Pancreas (tissue), 10 donors: Measurements from ENCODE around the gene KMT5B. TPM values are rescaled to one million over a fixed set of nuclear protein-coding genes. Genes with fewer than 3 reads are reported as not detected.

Source experiments
- ATAC-seq, 4 donors: fragments of 200-7000 bp; cut with Tn5 transposase; one replicate each; pipeline versions ENCODE4 v1.8.0 to v1.9.1; 2020; ENCODE audit warnings: mild to moderate bottlenecking in 4 of 4, moderate library complexity in 4 of 4
- DNase-seq, 6 donors: peaks; one replicate each; pipeline ENCODE4 v3.0.0-alpha.2; 2020
- FAIRE-seq: peaks from 2 replicates; lab custom pipeline; 2012; peaks lifted over from hg19 to GRCh38; lab: Jason Lieb, UNC
- H3K27ac ChIP-seq, 4 donors: fragments of 200-600 bp; sonication (generic); 1 replicate in 3 of 4; 2 replicates in 1 of 4; pipeline versions ENCODE4 v1.5.0 to v1.8.0; 2020
- H3K27me3 ChIP-seq, 4 donors: fragments of 200-600 bp; one replicate each; pipeline ENCODE4 v1.8.0; 2021
- H3K36me3 ChIP-seq, 3 donors: fragments of 200-600 bp; sonication (generic) in 1 of 3; one replicate each; pipeline versions ENCODE4 v1.5.0 to v1.8.0; 2020 to 2021
- H3K4me1 ChIP-seq, 3 donors: fragments of 200-600 bp; one replicate each; pipeline ENCODE4 v1.8.0; 2021
- H3K4me3 ChIP-seq, 4 donors: fragments of 200-600 bp; sonication (generic) in 2 of 4; one replicate each; pipeline versions ENCODE4 v1.5.0 to v1.8.0; 2020 to 2021
- H3K9me3 ChIP-seq, 4 donors: fragments of 200-600 bp; one replicate each; pipeline ENCODE4 v1.8.0; 2021
- CTCF ChIP-seq, 4 donors: fragments of 200-600 bp; sonication (generic) in 3 of 4; IDR thresholded peaks; one replicate each; pipeline versions ENCODE4 v1.5.0 to v1.8.0; 2021; ENCODE audit warnings: antibody characterized with exemption in 4 of 4
- WGBS, 2 donors: extraction: QIAGEN DNeasy Blood & Tissue Kit; methylation state at CpG; one replicate each; pipeline ENCODE4 v1.1.7; 2013; 5-methylcytosine and 5-hydroxymethylcytosine counted together
- intact Hi-C, 3 donors: fragments of 100-400 bp; cut with DNase I; formaldehyde crosslinking; loops; one replicate each; pipeline versions ENCODE4 v1.11.1 to v1.14.2; 2022
- polyA plus RNA-seq, 2 donors: library from polyadenylated mRNA; stranded (reverse); fragments of 200-250 nt; gene quantifications; one replicate each; pipeline ENCODE4 v1.2.3, GENCODE V29; 2013
- total RNA-seq, 6 donors: library from RNA; stranded (reverse); fragmentation: NEBNext Ultra II Directional in 4 of 6; extraction: Animal tissue kit (Norgen Biotek cat#: 25700) in 4 of 6; gene quantifications; one replicate each; pipeline versions ENCODE4 v1.2.1 to v1.2.4, GENCODE V29; 2021 to 2023
- donor health status: healthy with polysubstance abuse.
- donor health status: DM: no; HTN: no; CAD: no; lungs with moderate emphysema.
- donor health status: DM: no; HTN: no; CAD: no.
- donor health status: control.
- donor health status: control.
- donor health status: Bipolar disorder and iron deficiency.
- donor health status: DM: yes; HTN: yes; CAD: no.
- donor health status: DM: no; HTN: no; CAD: no.
- donor health status: DM: no; HTN: no; CAD: no.
- donor health status: DM: yes; HTN: yes; CAD: no.

The KMT5B gene
- total and polyA plus RNA-seq, 8 donors, result 12.8 to 30.8 (median 22.6) TPM

GRCh38 chr11:68107689-68108088 is 105.4 kb downstream of the KMT5B start:
- no peak for TF ChIP-seq CTCF (IDR thresholded peaks at IDR 0.05)
- Histone ChIP-seq H3K9me3 (no peaks in the 10 kb centered on the region), H3K36me3 (no peaks in the 10 kb centered on the region), H3K27ac (peak overlapping the region; percentile 76 to 93 (median 81)), H3K4me3 (no peak overlapping the region), H3K4me1 (peaks cover 32 to 43% (median 34%) of the 10 kb centered on the region in 3 donors), H3K27me3 (no peaks in the 10 kb centered on the region)
- FAIRE-seq, result no peak
- intact Hi-C loops, result no loop called here
- peak in 2 of 4 donors; percentile 36 to 59 for ATAC-seq
- no peak for DNase-seq
- 38 to 42% methylated on average over 10 of the region's 10 CpGs for WGBS, 2 donors

GRCh38 chr11:68106165-68106940 is 106.7 kb downstream of the KMT5B start:
- no peaks in the 10 kb centered on the region for H3K36me3 ChIP-seq
- WGBS, 2 donors, result 8 to 16% methylated on average over 8 of the region's 8 CpGs
- TF ChIP-seq CTCF (IDR thresholded peaks at IDR 0.05), result no peak
- intact Hi-C loops, result no loop called here
- peaks cover 35 to 56% (median 47%) of the 10 kb centered on the region in 3 donors for H3K4me1 ChIP-seq
- no peaks in the 10 kb centered on the region for H3K9me3 ChIP-seq
- peak overlapping the region in 1 of 4 donors; percentile 7 for H3K4me3 ChIP-seq
- DNase-seq, result peak in 5 of 6 donors; percentile 84 to 92 (median 90)
- peak overlapping the region; percentile 76 to 93 (median 81) for H3K27ac ChIP-seq
- no peaks in the 10 kb centered on the region for H3K27me3 ChIP-seq
- peak; percentile 84 to 91 (median 90) for ATAC-seq
- FAIRE-seq, result no peak

Other genes starting within 250 kb of the KMT5B start
- 10 to 100 TPM; 13.0 to 28.5 (median 16.6) TPM for gene UNC93B1, start 209.2 kb downstream of the KMT5B start, total RNA-seq
- 10 to 100 TPM; 26.3 to 36.5 TPM for gene UNC93B1, start 209.2 kb downstream of the KMT5B start, polyA plus RNA-seq
- 10 to 100 TPM in 2 of 6 donors, 1 to 10 TPM in 4; 3.2 to 13.7 (median 8.0) TPM for gene ALDH3B1, start 203.0 kb downstream of the KMT5B start, total RNA-seq
- 1 to 10 TPM; 6.4 to 9.5 TPM for gene ALDH3B1, start 203.0 kb downstream of the KMT5B start, polyA plus RNA-seq
- gene NDUFS8, start 182.6 kb downstream of the KMT5B start, total RNA-seq, result 10 to 100 TPM; 43.6 to 70.5 (median 59.0) TPM
- 100 to 1,000 TPM; 116 to 121 TPM for gene NDUFS8, start 182.6 kb downstream of the KMT5B start, polyA plus RNA-seq
- gene TCIRG1, start 174.3 kb downstream of the KMT5B start, total RNA-seq, result 100 to 1,000 TPM; 166 to 287 (median 201) TPM
- gene TCIRG1, start 174.3 kb downstream of the KMT5B start, polyA plus RNA-seq, result 1,000 to 10,000 TPM in 1 of 2 donors, 100 to 1,000 TPM in 1; 550 to 1,036 TPM
- 10 to 100 TPM; 17.4 to 37.2 (median 26.8) TPM for gene CHKA, start 91.9 kb downstream of the KMT5B start, total RNA-seq
- gene CHKA, start 91.9 kb downstream of the KMT5B start, polyA plus RNA-seq, result 100 to 1,000 TPM in 1 of 2 donors, 10 to 100 TPM in 1; 63.1 to 110 TPM
- 10 to 100 TPM; 12.4 to 19.9 (median 16.6) TPM for gene C11orf24, start 58.7 kb upstream of the KMT5B start, total RNA-seq
- 10 to 100 TPM; 19.0 to 20.3 TPM for gene C11orf24, start 58.7 kb upstream of the KMT5B start, polyA plus RNA-seq
- 10 to 100 TPM; 27.4 to 50.6 (median 31.3) TPM for gene LRP5, start 99.3 kb upstream of the KMT5B start, total RNA-seq
- gene LRP5, start 99.3 kb upstream of the KMT5B start, polyA plus RNA-seq, result 10 to 100 TPM; 43.7 to 62.8 TPM
- gene PPP6R3, start 247.5 kb upstream of the KMT5B start, total RNA-seq, result 10 to 100 TPM; 32.5 to 56.0 (median 35.7) TPM
- 10 to 100 TPM; 19.5 to 28.9 TPM for gene PPP6R3, start 247.5 kb upstream of the KMT5B start, polyA plus RNA-seq